GM12878 (cell line): ENCODE results near the gene SFXN4. TPM values are rescaled to one million over a fixed set of nuclear protein-coding genes. Genes with fewer than 3 reads are reported as not detected.

Experiments used
- ATAC-seq: fragments of 200-7000 bp; cut with Tn5 transposase; 3 replicates; pipeline ENCODE4 v1.9.1; 2020; ENCODE audit warnings: mild to moderate bottlenecking, moderate library complexity
- BruUV-seq: library from RNA; stranded (reverse); fragments of 400-500 nt; replicated peaks from 2 replicates; lab custom pipeline; 2021; lab: Mats Ljungman, UMichigan
- CTCF ChIA-PET: fragments of 300-600 bp; sonication (Branson Sonifier 250); formaldehyde crosslinking; extraction: SDS; loops from one replicate; lab custom pipeline; 2021; ENCODE audit warnings: inconsistent platforms; lab: Yijun Ruan, JAX
- POLR2A ChIA-PET: fragments of 350-600 bp; formaldehyde crosslinking; extraction: SDS; loops from one replicate; lab custom pipeline; 2021; ENCODE audit warnings: inconsistent platforms; lab: Charles Lee
- RAD21 ChIA-PET: fragments of 300-600 bp; sonication (Branson Sonifier 250); formaldehyde crosslinking; loops from one replicate; lab custom pipeline; 2023; ENCODE audit warnings: antibody characterized with exemption; ENCODE audit not compliant: unreplicated experiment; lab: Charles Lee
- SMC1A ChIA-PET: fragments of 300-600 bp; sonication (Branson Sonifier 250); formaldehyde crosslinking; loops from one replicate; lab custom pipeline; 2023; ENCODE audit not compliant: unreplicated experiment, uncharacterized antibody; lab: Charles Lee
- DNase-seq: peaks from one replicate; pipeline ENCODE4 v3.0.0-alpha.2; 2011; ENCODE audit warnings: low read depth, low spot score
- FAIRE-seq: peaks from 3 replicates; lab custom pipeline; 2011; peaks lifted over from hg19 to GRCh38; lab: Jason Lieb, UNC
- H2AFZ ChIP-seq: 2 replicates; pipeline ENCODE4 v1.6.0; 2011; ENCODE audit warnings: low read depth, low read length, control low read depth; ENCODE audit not compliant: control insufficient read depth
- H3K27ac ChIP-seq: 2 replicates; pipeline ENCODE4 v1.5.1; 2011; ENCODE audit warnings: control low read depth; ENCODE audit not compliant: control insufficient read depth, insufficient read depth
- H3K27me3 ChIP-seq, 2 experiments: replicated peaks in 1 of 2; 2 replicates each; pipeline versions ENCODE4 v1.6.0 to v1.6.1; 2011; ENCODE audit warnings: low read length in 1 of 2; ENCODE audit not compliant: control insufficient read depth in 2 of 2, insufficient read depth in 2 of 2
- H3K36me3 ChIP-seq, 2 experiments: 2 replicates each; pipeline ENCODE4 v1.5.1; 2011; ENCODE audit warnings: low read length in 1 of 2; ENCODE audit not compliant: control insufficient read depth in 2 of 2, insufficient read depth in 2 of 2
- H3K4me1 ChIP-seq: 2 replicates; pipeline ENCODE4 v1.6.1; 2011; ENCODE audit warnings: mild to moderate bottlenecking, low read length, moderate library complexity, mixed read lengths; ENCODE audit not compliant: control insufficient read depth, insufficient read depth
- H3K4me2 ChIP-seq: 2 replicates; pipeline ENCODE4 v1.6.0; 2011; ENCODE audit warnings: control low read depth; ENCODE audit not compliant: control insufficient read depth, insufficient read depth
- H3K4me3 ChIP-seq: fragments of 200-600 bp; sonication (generic); 2 replicates; pipeline ENCODE4 v1.5.1; 2016
- H3K79me2 ChIP-seq: 2 replicates; pipeline ENCODE4 v1.6.0; 2011; ENCODE audit warnings: low read length; ENCODE audit not compliant: control insufficient read depth, insufficient read depth
- H3K9ac ChIP-seq: 2 replicates; pipeline ENCODE4 v1.8.0; 2011; ENCODE audit warnings: low read length, control low read depth, mixed read lengths; ENCODE audit not compliant: control insufficient read depth, insufficient read depth
- H3K9me3 ChIP-seq: replicated peaks from 3 replicates; pipeline ENCODE4 v1.5.1; 2011; ENCODE audit warnings: mild to moderate bottlenecking, low read length; ENCODE audit not compliant: control insufficient read depth, insufficient read depth
- H4K20me1 ChIP-seq: 2 replicates; pipeline ENCODE4 v1.6.0; 2011; ENCODE audit not compliant: control insufficient read depth, insufficient read depth
- ATF3 ChIP-seq: IDR thresholded peaks from 2 replicates; pipeline ENCODE4 v1.6.1; 2011; ENCODE audit warnings: low read depth, mild to moderate bottlenecking, low read length, moderate library complexity, borderline replicate concordance; ENCODE audit errors: extremely low read depth
- CHD4 ChIP-seq: fragments of 200-600 bp; sonication (generic); IDR thresholded peaks from 2 replicates; pipeline ENCODE4 v1.6.1; 2016; ENCODE audit warnings: mild to moderate bottlenecking
- E4F1 ChIP-seq: fragments of 450-650 bp; IDR thresholded peaks from 2 replicates; pipeline ENCODE4 v1.6.1; 2018; ENCODE audit warnings: borderline replicate concordance, mild to moderate bottlenecking; ENCODE audit not compliant: partially characterized antibody
- HDAC2 ChIP-seq: fragments of 200-600 bp; sonication (generic); IDR thresholded peaks from 2 replicates; pipeline ENCODE4 v1.6.1; 2017
- IRF4 ChIP-seq: IDR thresholded peaks from 2 replicates; pipeline ENCODE4 v1.6.1; 2011; ENCODE audit warnings: low read depth, low read length
- RFX5 ChIP-seq: IDR thresholded peaks from 2 replicates; pipeline ENCODE4 v1.6.1; 2011; ENCODE audit warnings: low read depth, low read length, improper control_type of control experiment
- ZNF622 ChIP-seq: fragments of 450-650 bp; IDR thresholded peaks from 2 replicates; pipeline ENCODE4 v1.6.1; 2017; ENCODE audit warnings: mild to moderate bottlenecking, inconsistent platforms
- WGBS: methylation state at CpG from one replicate; pipeline ENCODE4 v1.1.6; 2016; ENCODE audit warnings: low lambda C conversion rate; ENCODE audit not compliant: insufficient replicate concordance, insufficient coverage; ENCODE audit errors: missing lambda C conversion rate; 5-methylcytosine and 5-hydroxymethylcytosine counted together
- in situ Hi-C: fragments of 300-500 bp; cut with MboI; formaldehyde crosslinking; loops from 9 replicates; pipeline ENCODE4 v1.14.3; 2018; ENCODE audit warnings: mixed read lengths
- intact Hi-C: fragments of 100-400 bp; cut with micrococcal nuclease; formaldehyde crosslinking; loops from one replicate; pipeline ENCODE4 v1.14.2; 2022; ENCODE audit not compliant: unreplicated experiment
- polyA plus RNA-seq, 11 experiments: library from polyadenylated mRNA; depleted of rRNA in 4 of 11; unstranded in 6 of 11; stranded (reverse) in 5 of 11; fragments of >200 nt; fragmentation: Nextera tagmentation in 4 of 11; fragmentation: Illumina TruSeq in 1 of 11; extraction: Ambion mirVana in 4 of 11; extraction: Trizol in 1 of 11; gene quantifications; 1 replicate in 1 of 11; 2 replicates in 10 of 11; pipeline versions ENCODE4 v1.2.1 to v1.2.3, GENCODE V29; 2011 to 2016; ENCODE audit warnings: inconsistent platforms in 2 of 11, missing spikeins in 2 of 11, low read depth in 1 of 11
- total RNA-seq, 4 experiments: library from RNA; depleted of rRNA in 3 of 4; stranded (reverse); fragments of >200 nt in 3 of 4; fragmentation: Illumina TruSeq in 1 of 4; extraction: Trizol in 1 of 4; gene quantifications; 2 replicates each; pipeline versions ENCODE4 v1.2.1 to v1.2.3, GENCODE V29; 2013 to 2021

Gene SFXN4
- total and polyA plus RNA-seq, 10 of the 15 experiments (the other 5 are each of a cell fraction or from before 2014, with no cell fraction given), result 40.7 to 111 (median 48.8) TPM

- FAIRE-seq, result no peak
- no peaks in the 10 kb centered on the region for H3K9me3 ChIP-seq
- no peak overlapping the region for H3K4me2 ChIP-seq
- peaks cover 14% of the 10 kb centered on the region for H3K4me1 ChIP-seq
- WGBS, result 18% methylated on average over 7 of the region's 7 CpGs
- no peaks in the 10 kb centered on the region for H3K27me3 ChIP-seq
- H3K36me3 ChIP-seq, result peaks cover 5 to 8% of the 10 kb centered on the region in 2 experiments; a peak in 3 of 4 replicates
- ATAC-seq, result no peak
- H3K79me2 ChIP-seq, result no peaks in the 10 kb centered on the region
- POLR2A ChIA-PET, result no interaction called here
- in situ Hi-C loops, result no loop called here
- no peaks in the 10 kb centered on the region for H4K20me1 ChIP-seq
- TF ChIP-seq E4F1 (no peak), RFX5 (no peak)
- CTCF ChIA-PET, result no interaction called here
- no peak overlapping the region for H3K9ac ChIP-seq
- intact Hi-C loops, result no loop called here
- no TSS peak for BruUV-seq
- SMC1A ChIA-PET, result no interaction called here
- H2AFZ ChIP-seq, result no peak overlapping the region
- DNase-seq, result no peak
- RAD21 ChIA-PET, result no interaction called here
- no peak overlapping the region for H3K27ac ChIP-seq
- no peak overlapping the region for H3K4me3 ChIP-seq
Observed at GRCh38 chr10:119136084-119136483, 29.4 kb downstream of the SFXN4 start.

- WGBS, result 66% methylated on average over 4 of the region's 4 CpGs
- ChIA-PET SMC1A (interaction anchor here (0.9 kb wide), 1 partner anchor 15 kb away, joined by 3 read pairs; no protein-coding TSS in a partner anchor), CTCF (no interaction called here), RAD21 (no interaction called here)
- H3K27ac ChIP-seq, result no peak overlapping the region
- in situ Hi-C loops, result no loop called here
- peaks cover 14% of the 10 kb centered on the region for H3K4me1 ChIP-seq
- BruUV-seq, result no TSS peak
- DNase-seq (no peak), FAIRE-seq (no peak), ATAC-seq (no peak)
- H3K79me2 ChIP-seq, result no peaks in the 10 kb centered on the region
- no peak overlapping the region for H3K9ac ChIP-seq
- H3K36me3 ChIP-seq, result peaks cover 5 to 7% of the 10 kb centered on the region in 2 experiments; a peak in 3 of 4 replicates
- no peak overlapping the region for H3K4me2 ChIP-seq
- H2AFZ ChIP-seq, result no peak overlapping the region
- no peak overlapping the region for H3K4me3 ChIP-seq
- no peaks in the 10 kb centered on the region for H3K27me3 ChIP-seq
- H4K20me1 ChIP-seq, result no peaks in the 10 kb centered on the region
- TF ChIP-seq HDAC2, result no peak
- TF ChIP-seq ZNF622, result no peak
- no peak for TF ChIP-seq CHD4
- no peak for TF ChIP-seq ATF3
- no peak for TF ChIP-seq IRF4
- TF ChIP-seq, all 136 proteins: peak for 0
- POLR2A ChIA-PET, result interaction anchor here (0.5 kb wide), 1 partner anchor 26 kb away, joined by 3 read pairs; no protein-coding TSS in a partner anchor
- H3K9me3 ChIP-seq, result no peaks in the 10 kb centered on the region
- intact Hi-C loops, result no loop called here
Observed at GRCh38 chr10:119135513-119135881, 30.0 kb downstream of the SFXN4 start.
